GM23338 (cell line): Measurements from ENCODE around the gene WDR77. TPM values are rescaled to one million over a fixed set of nuclear protein-coding genes. Genes with fewer than 3 reads are reported as not detected.

Source experiments
- ATAC-seq: fragments of 200-7000 bp; cut with Tn5 transposase; 3 replicates; pipeline ENCODE4 v1.9.1; 2020
- DNase-seq: peaks from one replicate; pipeline ENCODE4 v3.0.0-alpha.2; 2015; ENCODE audit warnings: low spot score
- H2AFZ ChIP-seq: fragments of 200-600 bp; sonication (generic); 2 replicates; pipeline ENCODE4 v1.8.0; 2016; ENCODE audit warnings: antibody characterized with exemption, mild to moderate bottlenecking, moderate library complexity
- H3F3A ChIP-seq: fragments of 200-600 bp; sonication (generic); replicated peaks from 2 replicates; pipeline ENCODE4 v1.8.0; 2017; ENCODE audit warnings: antibody characterized with exemption, mixed run types, low read depth
- H3K27ac ChIP-seq: fragments of 200-600 bp; sonication (generic); 2 replicates; pipeline ENCODE4 v1.6.1; 2016; ENCODE audit warnings: low read depth
- H3K27me3 ChIP-seq: fragments of 200-600 bp; sonication (generic); 2 replicates; pipeline ENCODE4 v1.8.0; 2016; ENCODE audit warnings: mild to moderate bottlenecking, mixed run types, moderate library complexity; ENCODE audit not compliant: insufficient read depth
- H3K36me3 ChIP-seq: fragments of 200-600 bp; sonication (generic); 2 replicates; pipeline ENCODE4 v1.8.0; 2016; ENCODE audit warnings: mild to moderate bottlenecking; ENCODE audit not compliant: insufficient read depth
- H3K4me1 ChIP-seq: fragments of 200-600 bp; sonication (generic); 2 replicates; pipeline ENCODE4 v1.8.0; 2016; ENCODE audit warnings: mild to moderate bottlenecking, moderate library complexity; ENCODE audit not compliant: insufficient read depth
- H3K4me2 ChIP-seq: fragments of 200-600 bp; sonication (generic); 2 replicates; pipeline ENCODE4 v1.7.1; 2017; ENCODE audit warnings: mixed run types
- H3K4me3 ChIP-seq: fragments of 200-600 bp; sonication (generic); 2 replicates; pipeline ENCODE4 v1.6.1; 2016; ENCODE audit warnings: mixed run types
- H3K79me2 ChIP-seq: fragments of 200-600 bp; sonication (generic); replicated peaks from 2 replicates; pipeline ENCODE4 v1.8.0; 2017; ENCODE audit warnings: mild to moderate bottlenecking; ENCODE audit not compliant: insufficient read depth
- H3K9me2 ChIP-seq: fragments of 200-600 bp; sonication (generic); 2 replicates; pipeline ENCODE4 v1.8.0; 2017; ENCODE audit not compliant: insufficient read depth
- H4K20me1 ChIP-seq: fragments of 200-600 bp; sonication (generic); replicated peaks from 2 replicates; pipeline ENCODE4 v1.8.0; 2017; ENCODE audit warnings: mild to moderate bottlenecking; ENCODE audit not compliant: insufficient read depth
- H3K27ac Mint-ChIP-seq: 2 replicates; pipeline ENCODE4 v1.8.0; 2020; ENCODE audit warnings: inconsistent platforms, mild to moderate bottlenecking, moderate library complexity, mixed read lengths
- H3K27me3 Mint-ChIP-seq: 3 replicates; pipeline ENCODE4 v1.8.0; 2022; ENCODE audit warnings: low read depth, mild to moderate bottlenecking, moderate library complexity, mixed read lengths, inconsistent platforms; ENCODE audit not compliant: insufficient read depth, poor library complexity
- H3K36me3 Mint-ChIP-seq: 3 replicates; pipeline ENCODE4 v1.8.0; 2021; ENCODE audit warnings: low read depth, mild to moderate bottlenecking, inconsistent platforms, moderate library complexity, mixed read lengths
- H3K4me1 Mint-ChIP-seq: 3 replicates; pipeline ENCODE4 v1.8.0; 2020; ENCODE audit warnings: mild to moderate bottlenecking, inconsistent platforms, mixed read lengths
- H3K4me3 Mint-ChIP-seq: 3 replicates; pipeline ENCODE4 v1.8.0; 2021; ENCODE audit warnings: moderate library complexity, mild to moderate bottlenecking, inconsistent platforms, mixed read lengths
- H3K9me3 Mint-ChIP-seq: 3 replicates; pipeline ENCODE4 v1.8.0; 2020; ENCODE audit warnings: moderate library complexity, mild to moderate bottlenecking, inconsistent platforms, mixed read lengths
- CREB1 ChIP-seq: fragments of 250-450 bp; sonication (Bioruptor Pico); IDR thresholded peaks from 2 replicates; pipeline ENCODE4 v1.5.0; 2020; ENCODE audit warnings: low read depth, mild to moderate bottlenecking, moderate library complexity
- CTCF ChIP-seq, 2 experiments: fragments of 200-600 bp in 1 of 2; sonication (generic) in 1 of 2; conservative IDR thresholded peaks; 2 replicates each; pipeline versions ENCODE4 v1.5.1 to v1.6.1; 2016 to 2017; ENCODE audit warnings: antibody characterized with exemption in 2 of 2, low read depth in 2 of 2, mild to moderate bottlenecking in 2 of 2, moderate library complexity in 1 of 2
- EZH2 ChIP-seq: fragments of 200-600 bp; sonication (generic); IDR thresholded peaks from one replicate; pipeline ENCODE4 v1.8.0; 2017; ENCODE audit warnings: antibody characterized with exemption, mild to moderate bottlenecking, low read depth; ENCODE audit not compliant: unreplicated experiment
- NANOG ChIP-seq: IDR thresholded peaks from 2 replicates; pipeline ENCODE4 v1.6.1; 2016; ENCODE audit warnings: antibody characterized with exemption, borderline replicate concordance
- REST ChIP-seq: IDR thresholded peaks from one replicate; pipeline ENCODE4 v1.6.1; 2018; ENCODE audit warnings: antibody characterized with exemption; ENCODE audit not compliant: unreplicated experiment
- ZNF114 ChIP-seq: fragments of 250-450 bp; sonication (Bioruptor Pico); IDR thresholded peaks from 2 replicates; pipeline ENCODE4 v1.5.0; 2020; ENCODE audit warnings: mild to moderate bottlenecking, moderate library complexity
- ZNF462 ChIP-seq: fragments of 250-450 bp; sonication (Bioruptor Pico); IDR thresholded peaks from 2 replicates; pipeline ENCODE4 v1.5.0; 2020; ENCODE audit warnings: mild to moderate bottlenecking, moderate library complexity
- polyA plus RNA-seq: library from polyadenylated mRNA; unstranded; fragments of >200 nt; fragmentation: Nextera tagmentation; extraction: Ambion mirVana; gene quantifications from 2 replicates; pipeline ENCODE4 v1.2.1, GENCODE V29; 2016
- total RNA-seq: library from RNA; depleted of rRNA; stranded (reverse); fragments of >200 nt; shearing (Covaris generic); gene quantifications from 2 replicates; pipeline ENCODE4 v1.2.3, GENCODE V29; 2014

WDR77 gene
- total and polyA plus RNA-seq, 2 experiments from 2014 or later = 85.9 to 111 TPM

GRCh38 chr1:111463029-111463683 lies 14.1 kb upstream of the WDR77 start (continued):
- TF ChIP-seq ZNF462 (no peak), EZH2 (no peak)

GRCh38 chr1:111462370-111463028 lies 13.4 kb upstream of the WDR77 start:
- no peak overlapping the region for H3K27ac Mint-ChIP-seq
- peaks cover 40% of the 10 kb centered on the region for H3K36me3 ChIP-seq
- no peaks in the 10 kb centered on the region for H3F3A ChIP-seq
- no peak overlapping the region for H3K27ac ChIP-seq
- H3K27me3 Mint-ChIP-seq = no peaks in the 10 kb centered on the region
- no peak overlapping the region for H2AFZ ChIP-seq
- H3K9me2 ChIP-seq = no peaks in the 10 kb centered on the region
- DNase-seq (no peak), ATAC-seq (no peak)
- H3K4me3 Mint-ChIP-seq = no peak overlapping the region
- peaks cover 3% of the 10 kb centered on the region; the same call in 1 of the 2 replicates for H4K20me1 ChIP-seq
- no peaks in the 10 kb centered on the region for H3K4me1 ChIP-seq
- H3K27me3 ChIP-seq = no peaks in the 10 kb centered on the region
- H3K9me3 Mint-ChIP-seq = no peaks in the 10 kb centered on the region
- no peak overlapping the region for H3K4me2 ChIP-seq
- no peaks in the 10 kb centered on the region for H3K79me2 ChIP-seq
- no peak overlapping the region for H3K4me3 ChIP-seq
- no peaks in the 10 kb centered on the region for H3K4me1 Mint-ChIP-seq
- H3K36me3 Mint-ChIP-seq = peaks cover 29% of the 10 kb centered on the region; the same call in 2 of the 3 replicates
- no peak for TF ChIP-seq CREB1 (CRISPR knock-in tag)
- TF ChIP-seq EZH2 = no peak
- no peak for TF ChIP-seq ZNF114
- TF ChIP-seq REST = no peak
- no peak for TF ChIP-seq NANOG
- no peak for TF ChIP-seq CTCF (conservative IDR thresholded peaks at IDR 0.05; ENCODE audit: low read depth in 2 of 2)
